ENCODE data around the gene PSMA7.

The PSMA7 gene

GRCh38 chr20:62136283-62137091 is 6.7 kb downstream of the PSMA7 start:
- DNase-seq (ENCODE audit: low read depth): no peak

GRCh38 chr20:62135573-62136266 is 7.5 kb downstream of the PSMA7 start:
- no peak for DNase-seq (ENCODE audit: low read depth)

GRCh38 chr20:62134735-62135231 is 8.4 kb downstream of the PSMA7 start:
- DNase-seq (ENCODE audit: low read depth): no peak

- no peak for DNase-seq (ENCODE audit: low read depth)
Measured at GRCh38 chr20:62133864-62134263, 9.3 kb downstream of the PSMA7 start.

GRCh38 chr20:62133051-62133845 is 9.9 kb downstream of the PSMA7 start:
- no peak for DNase-seq (ENCODE audit: low read depth)

- DNase-seq (ENCODE audit: low read depth): no peak
Measured at GRCh38 chr20:62132421-62132820, 10.8 kb downstream of the PSMA7 start.

GRCh38 chr20:62131560-62132320 is 11.5 kb downstream of the PSMA7 start:
- no peak for DNase-seq (ENCODE audit: low read depth)

GRCh38 chr20:62129731-62130531 is 13.3 kb downstream of the PSMA7 start:
- no peak for DNase-seq (ENCODE audit: low read depth)

GRCh38 chr20:62128502-62128901 is 14.7 kb downstream of the PSMA7 start:
- DNase-seq (ENCODE audit: low read depth): no peak

GRCh38 chr20:62127799-62128198 is 15.4 kb downstream of the PSMA7 start:
- no peak for DNase-seq (ENCODE audit: low read depth)

- DNase-seq (ENCODE audit: low read depth): no peak
Measured at GRCh38 chr20:62126141-62126540, 17.1 kb downstream of the PSMA7 start.

- no peak for DNase-seq (ENCODE audit: low read depth)
Measured at GRCh38 chr20:62123450-62124118, 19.6 kb downstream of the PSMA7 start.

GRCh38 chr20:62122654-62123449 is 20.3 kb downstream of the PSMA7 start:
- no peak for DNase-seq (ENCODE audit: low read depth)

GRCh38 chr20:62121776-62122653 is 21.2 kb downstream of the PSMA7 start, which contains the start of gene LSM14B:
TSS of gene LSM14B (plus strand) at chr20:62122475. CDS start at chr20:62122667, 192 bp downstream.
- DNase-seq (ENCODE audit: low read depth): peak; percentile 96

GRCh38 chr20:62120990-62121775 is 22.0 kb downstream of the PSMA7 start:
- no peak for DNase-seq (ENCODE audit: low read depth)

GRCh38 chr20:62120365-62120762 is 22.8 kb downstream of the PSMA7 start:
- DNase-seq (ENCODE audit: low read depth): no peak

GRCh38 chr20:62119591-62120364 is 23.4 kb downstream of the PSMA7 start:
- no peak for DNase-seq (ENCODE audit: low read depth)

Data from activated T-cell treated with anti-CD3 and anti-CD28 coated beads for 24 hours (primary cell).